ENCODE measurements around the gene PFDN6.

Gene PFDN6

DNA sequence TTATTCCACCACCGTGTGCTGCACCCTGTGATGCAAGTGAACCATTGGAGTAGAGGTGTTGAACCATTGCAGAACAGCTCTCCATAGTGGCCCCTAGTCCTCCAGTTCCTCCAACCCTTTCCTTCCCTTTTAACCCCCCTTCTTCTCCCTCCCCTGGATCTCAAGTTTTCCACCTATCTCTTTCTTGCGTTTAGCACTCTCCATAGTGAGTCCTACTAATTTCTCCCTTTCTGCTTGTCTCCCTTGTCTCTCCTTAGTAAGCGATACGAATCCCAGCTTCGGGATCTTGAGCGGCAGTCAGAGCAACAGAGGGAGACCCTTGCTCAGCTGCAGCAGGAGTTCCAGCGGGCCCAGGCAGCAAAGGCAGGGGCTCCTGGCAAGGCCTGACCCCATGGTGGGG lies 1.1 kb downstream of the PFDN6 start:
- Histone ChIP-seq H3K4me1 (no peaks in the 10 kb centered on the region; the same call in 1 of the 2 replicates), H3K36me3 (peaks cover 35% of the 10 kb centered on the region), H3K4me3 (ENCODE audit: low read depth, low read length) (peak overlapping the region; percentile 100), H3K27me3 (no peaks in the 10 kb centered on the region), H3K9me3 (no peaks in the 10 kb centered on the region)
- no peak for TF ChIP-seq CTCF (IDR thresholded peaks at IDR 0.05; ENCODE audit: low read depth, low read length)
- DNase-seq, result no peak

- peaks cover 14% of the 10 kb centered on the region for H3K36me3 ChIP-seq
- no peak for DNase-seq
- no peaks in the 10 kb centered on the region for H3K27me3 ChIP-seq
- H3K4me1 ChIP-seq, result no peaks in the 10 kb centered on the region; the same call in 1 of the 2 replicates
- H3K4me3 ChIP-seq (ENCODE audit: low read depth, low read length), result no peak overlapping the region
- no peaks in the 10 kb centered on the region for H3K9me3 ChIP-seq
- TF ChIP-seq CTCF (IDR thresholded peaks at IDR 0.05; ENCODE audit: low read depth, low read length), result no peak
Measured at GRCh38 chr6:33292996-33293682, 3.7 kb downstream of the PFDN6 start.

GRCh38 chr6:33294086-33294823 lies 4.9 kb downstream of the PFDN6 start:
- no peak overlapping the region for H3K4me3 ChIP-seq (ENCODE audit: low read depth, low read length)
- no peaks in the 10 kb centered on the region for H3K9me3 ChIP-seq
- H3K4me1 ChIP-seq, result no peaks in the 10 kb centered on the region; the same call in 1 of the 2 replicates
- no peak for DNase-seq
- no peaks in the 10 kb centered on the region for H3K27me3 ChIP-seq
- peaks cover 14% of the 10 kb centered on the region for H3K36me3 ChIP-seq
- TF ChIP-seq CTCF (IDR thresholded peaks at IDR 0.05; ENCODE audit: low read depth, low read length), result no peak

- TF ChIP-seq CTCF (IDR thresholded peaks at IDR 0.05; ENCODE audit: low read depth, low read length), result no peak
- no peak for DNase-seq
- Histone ChIP-seq H3K9me3 (no peaks in the 10 kb centered on the region), H3K36me3 (peaks cover 13% of the 10 kb centered on the region), H3K4me3 (ENCODE audit: low read depth, low read length) (no peak overlapping the region), H3K27me3 (no peaks in the 10 kb centered on the region), H3K4me1 (no peaks in the 10 kb centered on the region; the same call in 1 of the 2 replicates)
Measured at GRCh38 chr6:33295621-33296369, 6.4 kb downstream of the PFDN6 start.

DNA sequence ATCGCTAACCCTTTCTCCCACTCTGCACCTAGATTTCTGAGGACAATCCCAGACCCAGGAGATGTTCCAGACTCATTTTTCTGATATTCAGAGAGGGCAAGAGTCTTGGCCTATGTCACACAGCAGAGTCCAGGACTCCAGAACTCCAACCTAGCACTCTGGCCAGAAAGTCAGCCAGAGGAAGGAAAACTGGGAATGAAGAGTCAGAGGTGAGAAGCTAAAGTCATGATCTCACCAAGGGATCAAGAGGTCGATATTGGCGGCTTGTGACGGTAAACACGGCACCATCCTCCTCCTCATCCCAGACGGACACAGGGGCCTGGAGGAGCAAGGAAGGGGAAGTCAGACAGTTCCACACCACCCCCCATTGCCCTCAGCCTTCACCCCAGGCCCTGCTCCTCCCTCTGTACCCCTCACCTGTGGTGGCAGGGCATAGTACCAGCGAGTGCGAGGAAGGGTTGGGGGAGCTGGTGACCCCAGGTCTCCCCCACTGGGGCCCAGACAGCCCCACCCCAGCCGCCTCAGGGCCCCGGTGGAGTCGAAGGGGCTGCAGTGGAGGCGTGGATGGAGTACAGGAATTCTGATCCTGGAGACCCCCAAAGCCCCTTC lies 7.5 kb downstream of the PFDN6 start:
- H3K36me3 ChIP-seq, result peaks cover 3% of the 10 kb centered on the region
- no peaks in the 10 kb centered on the region for H3K9me3 ChIP-seq
- TF ChIP-seq CTCF (IDR thresholded peaks at IDR 0.05; ENCODE audit: low read depth, low read length), result no peak
- no peaks in the 10 kb centered on the region; the same call in 1 of the 2 replicates for H3K4me1 ChIP-seq
- DNase-seq, result no peak
- H3K27me3 ChIP-seq, result no peaks in the 10 kb centered on the region
- no peak overlapping the region; the same call in 1 of the 2 replicates for H3K4me3 ChIP-seq (ENCODE audit: low read depth, low read length)
